ENCODE data around the gene TMEM129.

Gene TMEM129

GRCh38 chr4:1682860-1683259 lies 38.3 kb downstream of the TMEM129 start:
- TF ChIP-seq CTCF (IDR thresholded peaks at IDR 0.05; ENCODE audit: low read length) = no peak
- no peak for TF ChIP-seq EZH2phosphoT487 (IDR thresholded peaks at IDR 0.05; ENCODE audit: low read length)
- no peak for TF ChIP-seq EZH2 (optimal IDR thresholded peaks at IDR 0.05; ENCODE audit: low read depth, low read length)
- Histone ChIP-seq H2AFZ (ENCODE audit: low read length) (0 out of 2 replicates have a peak overlapping the region, but pooled peaks have one; percentile 77), H3K4me3 (ENCODE audit: low read length) (0 out of 2 replicates have a peak overlapping the region, but pooled peaks have one; percentile 50), H3K4me1 (ENCODE audit: low read length) (peaks cover 11% of the 10 kb centered on the region), H3K9me3 (replicated peaks; ENCODE audit: insufficient read depth, low read length) (no peaks in the 10 kb centered on the region), H3K9me2 (replicated peaks; ENCODE audit: insufficient read depth, low read length) (no peaks in the 10 kb centered on the region), H3K79me2 (ENCODE audit: low read length) (no peaks in the 10 kb centered on the region), H3F3A (ENCODE audit: insufficient read depth, low read length) (peaks cover 10% of the 10 kb centered on the region; the same call in 1 of the 2 replicates), H3K27me3 (replicated peaks; ENCODE audit: insufficient read depth, low read length) (0 out of 2 replicates have a peak, but pooled peaks cover 3% of the 10 kb centered on the region), H3K36me3 (replicated peaks; ENCODE audit: insufficient read depth, low read length) (no peaks in the 10 kb centered on the region), H3K4me2 (ENCODE audit: low read depth, low read length) (peak overlapping the region; percentile 49; the same call in 1 of the 2 replicates), H3K27ac (ENCODE audit: low read length) (no peak overlapping the region), H3K9ac (ENCODE audit: low read length) (no peak overlapping the region), H4K20me1 (ENCODE audit: insufficient read depth, low read length) (no peaks in the 10 kb centered on the region)
- DNase-seq = no peak

- Histone ChIP-seq H3K36me3 (replicated peaks; ENCODE audit: insufficient read depth, low read length) (no peaks in the 10 kb centered on the region), H3K9ac (ENCODE audit: low read length) (no peak overlapping the region), H2AFZ (ENCODE audit: low read length) (no peak overlapping the region), H3K4me2 (ENCODE audit: low read depth, low read length) (no peak overlapping the region), H3F3A (ENCODE audit: insufficient read depth, low read length) (peaks cover 5% of the 10 kb centered on the region; the same call in 1 of the 2 replicates), H3K79me2 (ENCODE audit: low read length) (no peaks in the 10 kb centered on the region), H3K9me3 (replicated peaks; ENCODE audit: insufficient read depth, low read length) (no peaks in the 10 kb centered on the region), H3K27ac (ENCODE audit: low read length) (no peak overlapping the region), H4K20me1 (ENCODE audit: insufficient read depth, low read length) (no peaks in the 10 kb centered on the region), H3K4me1 (ENCODE audit: low read length) (no peaks in the 10 kb centered on the region), H3K9me2 (replicated peaks; ENCODE audit: insufficient read depth, low read length) (no peaks in the 10 kb centered on the region), H3K27me3 (replicated peaks; ENCODE audit: insufficient read depth, low read length) (peaks cover 19% of the 10 kb centered on the region; the same call in 1 of the 2 replicates), H3K4me3 (ENCODE audit: low read length) (no peak overlapping the region)
- TF ChIP-seq EZH2 (optimal IDR thresholded peaks at IDR 0.05; ENCODE audit: low read depth, low read length) (no peak), EZH2phosphoT487 (IDR thresholded peaks at IDR 0.05; ENCODE audit: low read length) (no peak), CTCF (IDR thresholded peaks at IDR 0.05; ENCODE audit: low read length) (no peak)
- DNase-seq = no peak
Measured at GRCh38 chr4:1678244-1678643, 42.9 kb downstream of the TMEM129 start.

GRCh38 chr4:1676605-1677525 lies 44.3 kb downstream of the TMEM129 start:
- Histone ChIP-seq H3K4me1 (ENCODE audit: low read length) (no peaks in the 10 kb centered on the region), H3K36me3 (replicated peaks; ENCODE audit: insufficient read depth, low read length) (no peaks in the 10 kb centered on the region), H3K4me2 (ENCODE audit: low read depth, low read length) (no peak overlapping the region), H3K79me2 (ENCODE audit: low read length) (no peaks in the 10 kb centered on the region), H3F3A (ENCODE audit: insufficient read depth, low read length) (no peaks in the 10 kb centered on the region), H4K20me1 (ENCODE audit: insufficient read depth, low read length) (no peaks in the 10 kb centered on the region), H3K9me3 (replicated peaks; ENCODE audit: insufficient read depth, low read length) (no peaks in the 10 kb centered on the region), H3K27ac (ENCODE audit: low read length) (no peak overlapping the region), H3K27me3 (replicated peaks; ENCODE audit: insufficient read depth, low read length) (peaks cover 19% of the 10 kb centered on the region; the same call in 1 of the 2 replicates), H2AFZ (ENCODE audit: low read length) (no peak overlapping the region), H3K9ac (ENCODE audit: low read length) (no peak overlapping the region), H3K9me2 (replicated peaks; ENCODE audit: insufficient read depth, low read length) (no peaks in the 10 kb centered on the region), H3K4me3 (ENCODE audit: low read length) (no peak overlapping the region)
- TF ChIP-seq CTCF (IDR thresholded peaks at IDR 0.05; ENCODE audit: low read length) = no peak
- TF ChIP-seq EZH2phosphoT487 (IDR thresholded peaks at IDR 0.05; ENCODE audit: low read length) = no peak
- TF ChIP-seq EZH2 (optimal IDR thresholded peaks at IDR 0.05; ENCODE audit: low read depth, low read length) = no peak
- no peak for DNase-seq
